Measurements from ENCODE around the gene RAB44. TPM values are rescaled to one million over a fixed set of nuclear protein-coding genes. Genes with fewer than 3 reads are reported as not detected.

The RAB44 gene
- total RNA-seq, 1 donor from 2014 or later = 0.96 TPM

- peaks cover 45% of the 10 kb centered on the region for H3K4me1 ChIP-seq
- intact Hi-C loops (cut with DNase I) = loop anchor here (5.0 kb wide), 1 partner anchor 57 kb away; no protein-coding TSS in a partner anchor
- no peak overlapping the region for H3K4me3 ChIP-seq
- H3K36me3 ChIP-seq = peaks cover 57% of the 10 kb centered on the region
- TF ChIP-seq, protein P1, sequence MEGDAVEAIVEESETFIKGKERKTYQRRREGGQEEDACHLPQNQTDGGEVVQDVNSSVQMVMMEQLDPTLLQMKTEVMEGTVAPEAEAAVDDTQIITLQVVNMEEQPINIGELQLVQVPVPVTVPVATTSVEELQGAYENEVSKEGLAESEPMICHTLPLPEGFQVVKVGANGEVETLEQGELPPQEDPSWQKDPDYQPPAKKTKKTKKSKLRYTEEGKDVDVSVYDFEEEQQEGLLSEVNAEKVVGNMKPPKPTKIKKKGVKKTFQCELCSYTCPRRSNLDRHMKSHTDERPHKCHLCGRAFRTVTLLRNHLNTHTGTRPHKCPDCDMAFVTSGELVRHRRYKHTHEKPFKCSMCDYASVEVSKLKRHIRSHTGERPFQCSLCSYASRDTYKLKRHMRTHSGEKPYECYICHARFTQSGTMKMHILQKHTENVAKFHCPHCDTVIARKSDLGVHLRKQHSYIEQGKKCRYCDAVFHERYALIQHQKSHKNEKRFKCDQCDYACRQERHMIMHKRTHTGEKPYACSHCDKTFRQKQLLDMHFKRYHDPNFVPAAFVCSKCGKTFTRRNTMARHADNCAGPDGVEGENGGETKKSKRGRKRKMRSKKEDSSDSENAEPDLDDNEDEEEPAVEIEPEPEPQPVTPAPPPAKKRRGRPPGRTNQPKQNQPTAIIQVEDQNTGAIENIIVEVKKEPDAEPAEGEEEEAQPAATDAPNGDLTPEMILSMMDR (IDR thresholded peaks at IDR 0.05) = no peak
- peak; percentile 61 for DNase-seq
- no peak for ATAC-seq
- no peaks in the 10 kb centered on the region for H3K9me3 ChIP-seq
- H3K27me3 ChIP-seq = no peaks in the 10 kb centered on the region
- no peak overlapping the region for H3K27ac ChIP-seq
These were observed 13.8 kb upstream of the RAB44 start for GRCh38 chr6:36683656-36684446.

DNA sequence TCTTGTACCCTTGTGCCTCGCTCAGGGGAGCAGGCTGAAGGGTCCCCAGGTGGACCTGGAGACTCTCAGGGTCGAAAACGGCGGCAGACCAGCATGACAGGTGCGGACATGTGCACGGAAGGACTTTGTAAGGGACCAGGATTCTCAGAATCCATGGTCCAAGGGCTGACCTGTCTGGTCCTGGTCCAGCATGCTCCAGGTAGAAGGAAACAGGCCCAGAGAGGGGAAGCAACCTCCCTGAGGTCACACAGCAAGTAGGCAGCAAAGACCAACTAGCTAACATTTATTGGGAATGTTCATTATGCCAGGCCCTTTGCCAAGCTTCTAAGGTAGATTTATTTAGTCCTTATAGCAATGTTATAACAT is 13.2 kb upstream of the RAB44 start:
- Histone ChIP-seq H3K4me3 (no peak overlapping the region), H3K27ac (no peak overlapping the region), H3K9me3 (no peaks in the 10 kb centered on the region), H3K27me3 (no peaks in the 10 kb centered on the region), H3K36me3 (peaks cover 57% of the 10 kb centered on the region), H3K4me1 (peaks cover 45% of the 10 kb centered on the region)
- ATAC-seq = no peak
- TF ChIP-seq, protein P1 (IDR thresholded peaks at IDR 0.05) = no peak
- intact Hi-C loops (cut with DNase I) = loop anchor here (5.0 kb wide), 1 partner anchor 57 kb away; no protein-coding TSS in a partner anchor
- no peak for DNase-seq

GRCh38 chr6:36685166-36685924 is 12.3 kb upstream of the RAB44 start:
- H3K36me3 ChIP-seq = peaks cover 57% of the 10 kb centered on the region
- no peak for ATAC-seq
- H3K4me3 ChIP-seq = no peak overlapping the region
- H3K9me3 ChIP-seq = no peaks in the 10 kb centered on the region
- H3K27me3 ChIP-seq = no peaks in the 10 kb centered on the region
- TF ChIP-seq, protein P1 (IDR thresholded peaks at IDR 0.05) = no peak
- peak; percentile 53 for DNase-seq
- intact Hi-C loops (cut with DNase I) = no loop called here
- peaks cover 45% of the 10 kb centered on the region for H3K4me1 ChIP-seq
- H3K27ac ChIP-seq = no peak overlapping the region

DNA sequence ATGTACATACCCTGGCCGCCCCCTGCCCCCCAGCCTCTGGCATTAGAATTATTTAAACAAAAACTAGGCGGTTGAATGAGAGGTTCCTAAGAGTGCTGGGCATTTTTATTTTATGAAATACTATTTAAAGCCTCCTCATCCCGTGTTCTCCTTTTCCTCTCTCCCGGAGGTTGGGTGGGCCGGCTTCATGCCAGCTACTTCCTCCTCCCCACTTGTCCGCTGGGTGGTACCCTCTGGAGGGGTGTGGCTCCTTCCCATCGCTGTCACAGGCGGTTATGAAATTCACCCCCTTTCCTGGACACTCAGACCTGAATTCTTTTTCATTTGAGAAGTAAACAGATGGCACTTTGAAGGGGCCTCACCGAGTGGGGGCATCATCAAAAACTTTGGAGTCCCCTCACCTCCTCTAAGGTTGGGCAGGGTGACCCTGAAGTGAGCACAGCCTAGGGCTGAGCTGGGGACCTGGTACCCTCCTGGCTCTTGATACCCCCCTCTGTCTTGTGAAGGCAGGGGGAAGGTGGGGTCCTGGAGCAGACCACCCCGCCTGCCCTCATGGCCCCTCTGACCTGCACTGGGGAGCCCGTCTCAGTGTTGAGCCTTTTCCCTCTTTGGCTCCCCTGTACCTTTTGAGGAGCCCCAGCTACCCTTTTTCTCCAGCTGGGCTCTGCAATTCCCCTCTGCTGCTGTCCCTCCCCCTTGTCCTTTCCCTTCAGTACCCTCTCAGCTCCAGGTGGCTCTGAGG is 11.5 kb upstream of the RAB44 start:
- no peak overlapping the region for H3K4me3 ChIP-seq
- TF ChIP-seq, protein P1 (IDR thresholded peaks at IDR 0.05) = no peak
- peaks cover 57% of the 10 kb centered on the region for H3K36me3 ChIP-seq
- H3K27me3 ChIP-seq = no peaks in the 10 kb centered on the region
- peaks cover 39% of the 10 kb centered on the region for H3K4me1 ChIP-seq
- intact Hi-C loops (cut with DNase I) = no loop called here
- DNase-seq = no peak
- no peaks in the 10 kb centered on the region for H3K9me3 ChIP-seq
- no peak overlapping the region for H3K27ac ChIP-seq
- peak; percentile 55 for ATAC-seq

DNA sequence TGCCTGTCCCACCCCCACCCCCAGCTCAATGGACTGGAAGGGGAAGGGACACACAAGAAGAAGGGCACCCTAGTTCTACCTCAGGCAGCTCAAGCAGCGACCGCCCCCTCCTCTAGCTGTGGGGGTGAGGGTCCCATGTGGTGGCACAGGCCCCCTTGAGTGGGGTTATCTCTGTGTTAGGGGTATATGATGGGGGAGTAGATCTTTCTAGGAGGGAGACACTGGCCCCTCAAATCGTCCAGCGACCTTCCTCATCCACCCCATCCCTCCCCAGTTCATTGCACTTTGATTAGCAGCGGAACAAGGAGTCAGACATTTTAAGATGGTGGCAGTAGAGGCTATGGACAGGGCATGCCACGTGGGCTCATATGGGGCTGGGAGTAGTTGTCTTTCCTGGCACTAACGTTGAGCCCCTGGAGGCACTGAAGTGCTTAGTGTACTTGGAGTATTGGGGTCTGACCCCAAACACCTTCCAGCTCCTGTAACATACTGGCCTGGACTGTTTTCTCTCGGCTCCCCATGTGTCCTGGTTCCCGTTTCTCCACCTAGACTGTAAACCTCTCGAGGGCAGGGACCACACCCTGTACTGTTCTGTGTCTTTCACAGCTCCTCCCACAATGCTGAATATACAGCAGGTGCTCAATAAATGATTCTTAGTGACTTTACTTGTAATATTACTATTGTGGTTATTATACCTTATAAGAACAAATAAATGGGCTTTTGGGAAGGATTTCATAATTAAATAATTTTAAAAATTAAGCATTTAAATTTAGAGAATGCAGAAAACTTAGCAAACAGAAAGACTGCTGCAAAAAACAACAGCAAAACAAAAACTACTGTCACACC is 10.7 kb upstream of the RAB44 start:
- intact Hi-C loops (cut with DNase I) = no loop called here
- Histone ChIP-seq H3K4me1 (peaks cover 34% of the 10 kb centered on the region), H3K27ac (no peak overlapping the region), H3K4me3 (no peak overlapping the region), H3K36me3 (peaks cover 57% of the 10 kb centered on the region), H3K27me3 (no peaks in the 10 kb centered on the region), H3K9me3 (no peaks in the 10 kb centered on the region)
- peak; percentile 39 for DNase-seq
- no peak for ATAC-seq
- TF ChIP-seq, protein P1 (IDR thresholded peaks at IDR 0.05) = no peak

Measured in upper lobe of right lung (tissue), 1 donor.